Measurements from ENCODE around the gene ZNF283.

The ZNF283 gene

GRCh38 chr19:43872547-43873336 lies 45.6 kb downstream of the ZNF283 start:
- no peak for FAIRE-seq

- no peak for FAIRE-seq
These were observed 53.4 kb downstream of the ZNF283 start for GRCh38 chr19:43880483-43880882.

- no peak for FAIRE-seq
These were observed 56.7 kb downstream of the ZNF283 start, which contains the start of gene ZNF404 for GRCh38 chr19:43883864-43884263. ZNF404 (minus strand) TSS chr19:43883964.

GRCh38 chr19:43895727-43896308 lies 68.7 kb downstream of the ZNF283 start:
- FAIRE-seq, result no peak

Measured in endometrium (tissue), 2 donors.